Neural progenitor cell (in vitro differentiated cells): Measurements from ENCODE around the gene ATP6V1G1.

Experiments used
- CTCF ChIP-seq: fragments of 200-600 bp; sonication (generic); IDR thresholded peaks from 2 replicates; pipeline ENCODE4 v1.5.1; 2017; ENCODE audit warnings: antibody characterized with exemption, mild to moderate bottlenecking
- EZH2 ChIP-seq: fragments of 200-600 bp; sonication (generic); IDR thresholded peaks from 2 replicates; pipeline ENCODE4 v1.6.1; 2017; ENCODE audit warnings: antibody characterized with exemption, mild to moderate bottlenecking, moderate library complexity

GRCh38 chr9:114606597-114607207, 19.1 kb downstream of the ATP6V1G1 start:
- TF ChIP-seq EZH2 (no peak), CTCF (no peak)
